HepG2 (cell line): ENCODE results near the gene HTR4.

Source experiments
- BHLHE40 ChIP-seq: IDR thresholded peaks from 2 replicates; pipeline ENCODE4 v1.6.1; 2011; ENCODE audit warnings: low read length, improper control_type of control experiment
- CEBPB ChIP-seq: IDR thresholded peaks from 2 replicates; pipeline ENCODE4 v1.6.1; 2011; ENCODE audit warnings: low read depth, low read length, improper control_type of control experiment, borderline replicate concordance
- CHCHD3 ChIP-seq: sonication (generic); formaldehyde crosslinking; IDR thresholded peaks from 2 replicates; pipeline ENCODE4 v1.8.0; 2022; ENCODE audit warnings: mild to moderate bottlenecking, missing genetic modification reagents, moderate library complexity
- ELF1 ChIP-seq: sonication (generic); formaldehyde crosslinking; IDR thresholded peaks from 2 replicates; pipeline ENCODE4 v1.4.0; 2020; ENCODE audit warnings: missing genetic modification reagents
- ESRRA ChIP-seq: sonication (generic); formaldehyde crosslinking; IDR thresholded peaks from 2 replicates; pipeline ENCODE4 v1.5.1; 2020; ENCODE audit warnings: mild to moderate bottlenecking, low read depth, missing genetic modification reagents
- EZH2 ChIP-seq: conservative IDR thresholded peaks from 2 replicates; pipeline ENCODE4 v1.6.1; 2012; ENCODE audit warnings: mild to moderate bottlenecking, low read depth, low read length, moderate library complexity
- FOSL1 ChIP-seq: sonication (generic); formaldehyde crosslinking; IDR thresholded peaks from 2 replicates; pipeline ENCODE4 v1.9.0; 2021; ENCODE audit warnings: missing genetic modification reagents, borderline replicate concordance
- NCOA5 ChIP-seq: sonication (generic); formaldehyde crosslinking; IDR thresholded peaks from 2 replicates; pipeline ENCODE4 v1.4.0; 2020; ENCODE audit warnings: missing genetic modification reagents
- POLR2A ChIP-seq, 2 experiments: IDR thresholded peaks; 2 replicates each; pipeline ENCODE4 v1.6.1; 2011; ENCODE audit warnings: low read depth in 2 of 2, low read length in 2 of 2, mild to moderate bottlenecking in 1 of 2, moderate library complexity in 1 of 2; ENCODE audit not compliant: insufficient read depth in 1 of 2
- SOX5 ChIP-seq: IDR thresholded peaks from 2 replicates; pipeline ENCODE4 v1.6.1; 2016; ENCODE audit warnings: borderline replicate concordance
- SP2 ChIP-seq: sonication (generic); formaldehyde crosslinking; IDR thresholded peaks from 2 replicates; pipeline ENCODE4 v1.5.1; 2020; ENCODE audit warnings: mild to moderate bottlenecking, missing genetic modification reagents
- ZNF143 ChIP-seq: sonication (generic); formaldehyde crosslinking; IDR thresholded peaks from 2 replicates; pipeline ENCODE4 v1.4.0; 2020; ENCODE audit warnings: missing genetic modification reagents
- ZNF335 ChIP-seq: sonication (generic); formaldehyde crosslinking; IDR thresholded peaks from 2 replicates; pipeline ENCODE4 v1.4.0; 2020; ENCODE audit warnings: missing genetic modification reagents
- TF ChIP-seq, protein P1 (sequence below): sonication (generic); formaldehyde crosslinking; IDR thresholded peaks from 2 replicates; pipeline ENCODE4 v1.5.0; 2020; ENCODE audit warnings: mild to moderate bottlenecking, missing genetic modification reagents, moderate library complexity

DNA sequence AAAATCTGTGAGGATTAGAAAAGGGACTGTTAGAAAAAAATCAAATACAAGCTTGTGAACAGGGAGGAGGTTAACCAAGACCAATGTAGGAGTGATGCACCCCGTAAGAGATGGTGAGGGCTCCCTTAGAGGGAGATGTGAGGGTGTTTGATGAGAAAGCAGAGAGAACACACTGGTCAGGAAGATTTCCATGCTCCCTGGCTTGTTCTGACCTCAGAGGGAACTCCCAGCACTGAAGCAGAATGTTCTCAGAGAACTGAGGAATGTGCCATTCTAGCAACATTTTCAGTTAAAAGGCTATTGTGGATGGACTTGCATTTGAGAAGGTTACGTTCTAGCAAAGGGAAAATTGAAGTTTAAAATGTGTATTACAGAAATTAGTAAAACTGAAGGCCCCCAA lies 110.6 kb downstream of the HTR4 start:
- TF ChIP-seq EZH2 (no peak), ELF1 (CRISPR knock-in tag) (no peak), BHLHE40 (no peak), SP2 (CRISPR knock-in tag) (no peak), ZNF335 (no peak), CEBPB (no peak), POLR2A (IDR thresholded peaks at IDR 0.05; ENCODE audit: insufficient read depth in 1 of 2, low read depth in 2 of 2, low read length in 2 of 2) (no peak), SOX5 (CRISPR knock-in tag) (no peak), FOSL1 (CRISPR knock-in tag) (no peak), CHCHD3 (no peak), ZNF143 (CRISPR knock-in tag) (no peak), NCOA5 (CRISPR knock-in tag) (no peak), ESRRA (CRISPR knock-in tag) (no peak)
- TF ChIP-seq, protein P1, sequence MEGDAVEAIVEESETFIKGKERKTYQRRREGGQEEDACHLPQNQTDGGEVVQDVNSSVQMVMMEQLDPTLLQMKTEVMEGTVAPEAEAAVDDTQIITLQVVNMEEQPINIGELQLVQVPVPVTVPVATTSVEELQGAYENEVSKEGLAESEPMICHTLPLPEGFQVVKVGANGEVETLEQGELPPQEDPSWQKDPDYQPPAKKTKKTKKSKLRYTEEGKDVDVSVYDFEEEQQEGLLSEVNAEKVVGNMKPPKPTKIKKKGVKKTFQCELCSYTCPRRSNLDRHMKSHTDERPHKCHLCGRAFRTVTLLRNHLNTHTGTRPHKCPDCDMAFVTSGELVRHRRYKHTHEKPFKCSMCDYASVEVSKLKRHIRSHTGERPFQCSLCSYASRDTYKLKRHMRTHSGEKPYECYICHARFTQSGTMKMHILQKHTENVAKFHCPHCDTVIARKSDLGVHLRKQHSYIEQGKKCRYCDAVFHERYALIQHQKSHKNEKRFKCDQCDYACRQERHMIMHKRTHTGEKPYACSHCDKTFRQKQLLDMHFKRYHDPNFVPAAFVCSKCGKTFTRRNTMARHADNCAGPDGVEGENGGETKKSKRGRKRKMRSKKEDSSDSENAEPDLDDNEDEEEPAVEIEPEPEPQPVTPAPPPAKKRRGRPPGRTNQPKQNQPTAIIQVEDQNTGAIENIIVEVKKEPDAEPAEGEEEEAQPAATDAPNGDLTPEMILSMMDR (CRISPR knock-in tag), result no peak
